HG02973 (cell line): ENCODE measurements around the gene AIP.
"Not testable (repeated sequence)": the region's sequence is repeated elsewhere in the genome, so short reads cannot be mapped to it uniquely, and the experiment has no call there.

Experiments used
- ATAC-seq: cut with Tn5 transposase; IDR thresholded peaks from one replicate; pipeline ENCODE4 v1.9.1; 2021; ENCODE audit warnings: moderate library complexity; ENCODE audit not compliant: unreplicated experiment

The AIP gene

DNA sequence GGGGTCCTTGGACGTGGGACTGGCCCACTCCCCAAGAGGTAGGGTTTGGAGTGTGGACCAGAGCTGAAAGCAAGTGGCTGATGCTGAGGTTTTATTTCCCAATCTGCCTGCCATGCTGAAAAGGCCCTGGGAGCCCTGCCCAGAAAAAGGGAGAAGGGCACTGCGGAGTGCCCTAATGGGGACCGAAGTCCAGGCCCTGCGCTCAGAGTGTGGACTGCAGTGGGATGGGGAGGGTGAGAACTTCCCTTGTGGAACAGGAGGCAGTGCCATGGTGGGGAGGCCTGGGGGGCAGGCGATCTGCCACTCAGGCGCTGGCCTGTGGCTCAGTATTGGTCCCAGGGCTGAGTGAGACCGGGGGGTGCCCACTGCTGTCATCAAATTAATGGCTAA is 34.6 kb upstream of the AIP start:
- ATAC-seq, result no peak

DNA sequence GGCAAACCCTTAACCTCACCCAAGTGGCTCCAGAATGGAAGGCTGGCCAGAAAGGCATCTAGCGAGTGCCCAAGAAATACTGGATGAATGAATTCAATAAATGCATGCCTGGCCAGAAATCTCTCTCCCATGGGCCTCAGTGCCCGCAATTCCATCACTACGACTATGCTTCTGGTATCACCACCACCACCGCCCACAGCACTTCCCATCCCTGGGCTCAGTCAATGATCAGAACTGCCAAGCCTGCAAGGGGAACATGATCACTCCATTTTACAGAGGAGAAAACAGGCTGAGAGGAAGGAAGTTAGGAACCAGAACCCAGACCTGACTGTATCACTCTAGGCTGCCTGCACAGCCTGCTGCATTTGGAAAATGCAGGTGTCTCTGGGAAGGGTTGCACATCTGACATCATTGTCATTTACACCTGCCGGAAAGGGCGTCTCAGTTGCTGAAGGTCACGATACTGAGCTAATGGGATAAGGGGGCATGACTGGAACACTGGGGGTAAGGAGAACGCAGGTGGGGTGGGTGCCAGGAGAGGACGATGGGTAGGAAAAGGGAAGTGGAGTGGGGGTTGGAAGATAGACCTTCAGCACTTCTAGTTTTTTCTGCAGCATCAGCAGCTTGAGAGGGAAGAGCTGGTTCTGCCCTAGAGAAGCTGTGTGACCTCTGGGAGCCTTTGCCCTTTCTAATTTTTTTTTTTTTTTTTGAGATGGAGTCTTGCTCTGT is 33.5 kb upstream of the AIP start:
- ATAC-seq, result no peak

DNA sequence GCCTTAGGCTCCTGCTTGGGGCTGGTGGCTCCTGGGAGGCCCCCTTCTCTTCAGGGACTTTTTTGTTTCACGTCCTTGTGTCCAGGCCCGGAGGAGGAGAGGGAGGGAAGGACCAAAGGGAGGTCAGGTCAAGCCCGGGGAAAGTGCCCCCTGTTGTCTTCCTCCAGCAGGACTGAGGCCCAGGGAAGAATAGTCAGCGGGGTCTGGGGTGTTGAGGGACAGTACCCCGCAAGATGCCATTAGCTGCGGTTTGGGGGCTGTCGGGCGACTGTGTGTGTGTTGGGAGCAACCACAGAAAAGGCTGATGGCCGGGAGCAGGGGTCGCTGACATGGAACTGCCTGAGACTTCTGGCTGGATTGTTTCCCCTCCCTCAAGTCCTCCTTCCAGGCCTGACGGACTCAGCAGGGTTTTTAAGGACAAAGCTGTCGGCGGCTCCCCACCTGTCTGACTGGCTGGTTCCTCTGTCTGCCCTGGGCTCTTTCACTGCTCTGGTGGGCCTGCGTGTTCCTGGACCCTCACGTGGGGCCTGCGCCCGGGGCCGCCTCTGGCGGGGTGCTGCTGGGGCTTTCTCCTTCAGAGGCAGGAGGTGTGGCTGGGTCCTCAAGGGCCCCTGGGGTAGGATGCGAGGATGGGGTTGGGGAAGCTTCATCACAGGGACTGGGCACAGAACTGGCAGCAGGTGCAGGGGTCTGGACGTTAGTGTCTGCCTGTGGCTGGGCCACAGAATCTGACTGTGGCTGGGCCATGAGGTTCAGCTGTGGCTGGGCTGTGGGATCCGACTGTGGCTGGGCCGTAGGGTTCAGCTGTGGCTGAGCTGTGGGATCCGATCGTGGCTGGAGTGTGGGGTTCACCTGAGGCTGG is 31.8 kb upstream of the AIP start:
- ATAC-seq, result no peak

DNA sequence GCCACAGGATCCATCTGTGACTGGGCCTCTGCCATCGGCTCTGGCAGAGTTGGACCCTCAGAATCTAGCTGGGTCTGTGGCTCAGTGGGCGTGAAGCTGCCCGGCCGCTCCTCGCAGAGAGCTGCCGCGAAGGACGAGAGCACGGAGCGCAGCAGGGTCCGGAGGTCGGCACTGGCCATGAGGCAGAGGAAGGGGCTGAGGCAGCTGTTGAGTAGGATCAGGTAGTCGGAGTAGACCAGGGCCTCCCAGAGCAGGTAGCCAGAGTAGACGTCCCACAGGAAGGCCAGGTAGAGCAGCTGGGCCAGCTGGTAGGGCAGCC is 31.2 kb upstream of the AIP start:
- ATAC-seq, result no peak

DNA sequence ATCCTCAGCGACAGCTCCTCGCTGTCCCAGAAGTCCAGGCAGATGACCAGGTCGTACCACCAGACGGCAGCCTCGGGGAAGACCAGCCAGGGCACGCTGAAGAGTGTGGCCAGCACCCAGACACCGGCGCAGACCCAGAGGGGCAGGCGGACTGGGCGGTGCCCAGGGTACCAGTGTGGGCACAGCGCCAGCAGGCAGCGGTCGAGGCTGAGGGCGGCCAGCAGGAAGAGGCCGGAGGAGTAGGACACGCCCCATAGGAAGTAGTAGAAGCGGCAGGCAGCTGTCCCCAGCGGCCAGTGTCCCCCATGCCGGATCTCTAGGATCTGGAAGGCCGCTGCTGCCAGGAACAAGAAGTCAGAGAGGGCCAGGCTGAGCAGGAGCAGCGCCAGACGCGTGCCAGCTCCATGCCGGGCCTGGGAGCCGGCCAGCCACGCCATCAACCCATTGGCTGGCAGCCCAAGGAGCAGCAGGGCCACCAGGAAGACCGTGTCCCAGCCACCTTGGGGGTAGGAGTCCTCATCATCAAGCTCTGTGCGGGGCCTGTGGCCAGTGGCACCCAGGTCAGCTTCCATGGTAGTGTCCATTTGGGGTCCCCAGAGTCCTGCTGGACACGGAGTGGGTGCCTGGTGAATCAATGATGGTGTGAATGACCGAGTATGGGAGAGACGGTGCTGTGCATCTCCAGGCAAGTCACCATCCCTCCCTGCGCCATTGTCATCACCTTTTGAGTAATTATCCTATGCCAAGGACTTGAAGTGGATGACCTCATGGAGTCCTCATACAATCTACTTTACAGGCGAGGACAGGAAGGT is 30.5 kb upstream of the AIP start, which contains the start of gene GPR152:
GPR152 (minus strand) TSS at position 589 of the 812 bp plus-strand sequence; CDS start at position 584, 5 bp downstream.
- no peak for ATAC-seq

DNA sequence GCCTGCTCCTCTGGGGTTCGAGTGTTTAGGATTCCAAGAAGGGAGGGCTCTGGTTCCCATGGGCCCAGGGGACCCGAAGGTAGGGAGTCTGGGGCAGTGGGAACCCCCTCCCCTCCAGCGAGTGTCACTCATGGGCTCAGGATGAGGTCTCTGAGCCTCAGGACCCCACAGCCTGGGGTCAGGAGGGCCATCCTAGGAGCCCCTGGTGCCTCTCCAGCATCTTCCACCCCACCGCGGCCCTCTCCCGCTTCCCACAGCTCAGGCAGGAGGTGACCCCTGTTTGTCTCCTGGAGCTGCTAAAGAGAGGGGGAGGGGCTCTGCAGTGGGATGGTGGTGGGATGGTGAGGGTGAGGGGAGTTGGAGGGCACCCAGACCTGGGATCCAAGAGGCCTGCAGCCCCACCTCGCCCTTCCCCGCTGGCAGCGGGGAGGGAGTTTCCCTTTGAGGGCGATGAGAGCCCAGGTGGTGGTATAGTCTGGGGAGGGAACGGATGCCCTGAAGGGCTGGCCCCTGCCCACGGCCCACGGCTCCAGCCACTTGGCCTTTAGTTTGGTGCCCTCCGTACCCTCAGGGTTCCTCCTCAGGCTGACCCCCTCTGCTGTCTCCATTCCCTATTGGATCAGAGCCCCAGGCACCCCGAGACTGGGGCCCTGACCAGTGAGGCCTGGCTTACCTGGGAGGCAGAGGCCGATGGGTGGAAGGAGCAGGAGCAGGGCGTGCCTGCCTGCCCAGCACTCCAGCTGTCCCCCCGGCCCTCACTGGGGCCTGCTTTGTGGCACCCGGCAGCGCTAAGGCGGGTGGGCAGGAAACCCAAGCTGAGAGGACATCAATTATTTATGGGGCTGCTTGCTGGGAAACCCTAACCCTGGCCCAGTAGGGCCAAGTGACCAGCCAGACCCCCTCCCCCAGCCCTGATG is 28.8 kb upstream of the AIP start:
- no peak for ATAC-seq

DNA sequence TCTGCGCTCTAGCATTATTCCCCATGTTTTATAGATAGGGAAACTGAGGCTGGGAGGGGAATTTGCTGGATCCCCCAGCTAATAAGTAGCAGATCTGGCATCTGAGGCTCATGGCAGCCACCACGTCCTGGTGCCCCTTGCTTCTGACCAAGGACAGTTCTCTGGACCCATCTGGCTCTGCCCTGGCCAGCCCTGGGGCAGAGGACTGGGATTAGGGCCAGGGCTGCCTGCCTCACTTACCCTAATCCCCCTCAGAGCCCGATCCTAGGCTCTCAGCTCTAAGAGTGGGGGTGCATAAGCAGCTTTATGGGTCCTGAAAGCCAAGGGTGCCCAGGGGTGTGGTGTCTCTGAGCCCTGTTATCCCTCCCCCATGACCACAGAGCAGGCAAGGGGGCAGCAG is 27.8 kb upstream of the AIP start, which contains the start of gene CABP4:
CABP4 (plus strand) TSS at position 301 of the 400 bp plus-strand sequence; CDS start at position 371, 70 bp downstream.
- no peak for ATAC-seq

DNA sequence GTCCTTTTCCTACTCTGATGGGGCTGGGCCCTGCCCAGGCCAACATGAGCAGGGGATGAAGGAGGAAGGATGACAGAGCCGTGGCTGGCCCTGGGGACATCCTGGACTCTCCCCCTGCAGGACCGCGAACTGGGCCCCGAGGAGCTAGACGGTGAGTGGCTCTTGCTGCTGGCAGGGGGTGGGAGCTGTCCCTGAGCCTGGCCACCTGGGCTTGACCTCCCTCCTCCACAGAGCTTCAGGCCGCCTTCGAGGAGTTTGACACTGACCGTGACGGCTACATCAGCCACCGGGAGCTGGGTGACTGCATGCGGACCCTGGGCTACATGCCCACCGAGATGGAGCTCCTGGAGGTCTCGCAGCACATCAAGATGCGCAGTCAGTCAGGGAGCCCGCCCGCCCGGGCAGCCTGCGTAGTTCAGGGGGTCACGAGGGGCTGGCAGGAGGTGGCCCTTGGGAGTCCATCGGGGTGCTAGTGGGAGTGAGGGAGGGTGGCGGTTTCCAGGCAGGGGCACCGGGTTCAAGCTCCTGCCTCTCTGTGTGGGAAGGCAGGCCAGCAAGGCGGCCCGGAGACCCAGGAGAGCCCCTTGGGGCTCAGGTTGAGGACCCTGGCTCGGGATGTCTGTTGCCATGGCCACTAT is 26.6 kb upstream of the AIP start:
- no peak for ATAC-seq

DNA sequence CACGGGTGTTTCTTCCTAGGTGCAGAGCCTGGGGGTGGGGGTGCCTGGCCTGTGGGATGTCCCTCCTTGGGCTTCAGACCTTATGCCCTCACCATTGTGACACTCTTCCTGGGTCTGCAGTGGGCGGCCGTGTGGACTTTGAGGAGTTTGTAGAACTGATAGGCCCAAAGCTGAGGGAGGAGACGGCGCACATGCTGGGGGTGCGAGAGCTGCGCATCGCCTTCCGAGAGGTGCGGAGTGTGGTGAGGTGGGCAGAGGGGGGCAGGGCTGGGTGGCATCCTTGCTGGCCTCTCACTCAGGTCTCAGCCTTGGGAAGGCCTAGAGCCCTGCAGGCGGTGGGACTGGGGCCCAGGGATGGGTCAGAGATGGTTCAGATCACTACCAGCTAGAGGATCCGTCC is 25.4 kb upstream of the AIP start:
- no peak for ATAC-seq

DNA sequence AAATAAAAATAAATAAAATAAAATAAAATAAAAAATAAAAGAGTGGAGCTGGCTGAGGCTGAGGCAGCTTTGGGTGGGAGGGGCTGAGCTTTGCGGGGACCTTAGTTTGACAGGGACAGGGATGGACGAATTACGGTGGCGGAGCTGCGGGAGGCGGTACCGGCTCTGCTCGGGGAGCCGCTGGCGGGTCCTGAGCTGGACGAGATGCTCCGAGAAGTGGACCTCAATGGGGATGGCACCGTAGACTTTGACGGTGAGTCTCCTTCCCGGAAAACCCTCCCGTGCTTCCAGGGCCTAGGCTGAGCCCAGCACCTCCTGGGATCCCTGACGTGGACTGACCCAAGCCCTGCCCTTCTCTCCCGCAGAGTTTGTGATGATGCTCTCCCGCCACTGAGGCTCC is 24.6 kb upstream of the AIP start:
- no peak for ATAC-seq

DNA sequence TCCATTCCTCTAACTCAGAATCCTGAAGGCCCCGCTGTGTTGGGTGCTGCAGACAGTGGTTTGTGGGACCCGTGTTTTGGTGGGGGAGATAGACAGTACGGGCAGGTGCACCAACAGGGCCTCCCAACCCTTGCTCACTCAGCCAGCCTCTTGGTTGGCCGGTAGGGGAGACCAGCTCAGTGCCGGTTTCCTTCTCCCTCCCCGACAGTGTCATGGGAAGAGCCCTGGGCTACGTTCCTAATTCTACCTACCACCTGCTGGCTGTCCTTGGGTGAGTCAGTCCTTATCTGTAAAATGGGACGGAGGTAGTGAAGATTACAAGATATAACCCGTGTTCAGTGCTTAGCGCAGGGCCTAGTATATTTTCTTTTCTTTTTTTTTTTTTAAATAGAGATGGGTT is 19.6 kb upstream of the AIP start:
- no peak for ATAC-seq

DNA sequence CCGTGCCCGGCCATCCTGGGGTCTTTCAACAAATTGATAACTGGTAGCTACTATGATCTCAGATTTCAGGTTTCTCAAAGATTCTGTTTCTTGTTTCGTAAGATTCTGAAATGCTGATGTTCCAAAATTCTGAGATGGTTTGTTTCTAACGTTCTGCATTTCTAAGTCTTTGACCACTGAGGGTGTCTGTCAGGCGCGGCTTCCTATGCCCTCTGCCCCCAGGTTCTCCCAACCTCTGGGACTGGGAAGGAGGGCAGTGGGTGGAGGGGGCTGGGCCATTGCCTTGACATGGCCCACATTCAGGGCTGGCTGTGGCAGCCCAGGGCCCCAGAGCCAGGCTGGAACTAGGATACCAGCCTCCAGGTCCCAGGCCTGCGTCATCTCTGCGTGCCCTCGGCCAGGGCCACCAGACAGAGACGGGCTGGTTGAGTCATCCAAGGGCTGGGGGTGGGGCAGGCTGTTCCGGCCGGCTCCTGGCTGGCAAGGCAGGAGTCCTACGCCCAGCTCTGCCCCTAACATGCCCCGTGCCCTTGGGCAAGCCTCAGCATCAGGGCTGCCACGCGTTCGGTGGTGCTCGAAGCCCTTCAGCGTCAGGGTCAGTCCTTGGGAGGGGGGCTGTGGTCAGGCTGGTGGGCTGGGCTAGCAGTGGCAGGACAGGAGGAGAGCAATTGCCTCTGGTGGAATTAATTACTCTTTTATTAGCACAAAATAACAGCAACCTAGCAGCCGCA is 19.0 kb upstream of the AIP start:
- ATAC-seq, result no peak

DNA sequence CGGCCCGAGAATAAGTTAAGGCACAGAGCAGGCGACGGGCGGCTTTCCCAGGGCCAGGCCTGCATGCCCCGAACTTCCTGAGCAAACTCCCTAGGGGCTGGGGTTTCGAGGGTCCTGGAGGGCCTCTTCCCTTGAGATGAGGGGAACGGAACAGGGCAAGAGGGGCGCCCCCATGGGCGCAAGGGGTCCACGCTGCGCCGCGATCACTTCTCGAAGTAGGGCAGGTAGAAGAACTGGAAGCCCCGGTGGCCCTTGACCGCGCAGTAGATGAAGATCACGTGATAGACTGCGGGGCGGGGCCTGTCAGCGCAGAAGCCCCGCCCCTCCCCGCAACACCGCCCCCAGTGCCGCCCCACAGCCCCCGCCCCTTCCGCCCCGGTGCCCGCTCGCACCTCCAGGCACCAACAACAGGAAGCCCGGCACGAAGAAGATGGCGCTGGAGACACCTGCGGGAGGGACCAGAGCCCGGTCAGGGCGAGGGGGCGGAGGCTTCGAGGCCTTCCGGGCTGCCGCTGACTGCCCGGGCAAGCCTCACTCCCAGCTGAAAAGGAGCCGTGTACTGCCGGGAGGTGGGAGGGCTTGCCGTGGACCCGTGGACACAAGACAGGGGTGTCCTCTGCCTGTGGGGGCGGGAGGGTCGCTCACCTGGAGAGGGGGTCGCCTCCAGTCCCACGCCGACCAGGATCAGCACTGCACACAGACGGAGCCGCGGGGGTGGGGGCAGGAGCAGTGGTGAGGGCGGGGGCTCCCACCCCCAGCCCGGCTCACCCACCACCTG is 18.2 kb upstream of the AIP start:
- peak; percentile 40 for ATAC-seq

DNA sequence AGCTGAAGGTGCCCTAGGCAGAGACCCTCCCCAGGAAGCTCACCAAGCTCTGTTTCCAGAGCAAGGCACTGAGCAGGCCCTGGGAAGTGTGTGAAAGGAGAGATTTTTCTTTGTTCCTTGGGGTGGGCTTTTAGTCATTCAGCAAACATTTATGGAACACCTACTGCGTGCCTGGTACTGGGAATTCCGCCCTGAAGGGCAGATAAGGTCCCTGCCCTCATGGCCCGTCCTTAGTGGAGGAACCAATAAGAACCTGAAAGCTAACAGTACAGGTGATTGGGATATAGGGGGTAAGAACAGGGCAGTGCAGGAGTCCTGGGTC is 17.7 kb upstream of the AIP start:
- ATAC-seq, result no peak

DNA sequence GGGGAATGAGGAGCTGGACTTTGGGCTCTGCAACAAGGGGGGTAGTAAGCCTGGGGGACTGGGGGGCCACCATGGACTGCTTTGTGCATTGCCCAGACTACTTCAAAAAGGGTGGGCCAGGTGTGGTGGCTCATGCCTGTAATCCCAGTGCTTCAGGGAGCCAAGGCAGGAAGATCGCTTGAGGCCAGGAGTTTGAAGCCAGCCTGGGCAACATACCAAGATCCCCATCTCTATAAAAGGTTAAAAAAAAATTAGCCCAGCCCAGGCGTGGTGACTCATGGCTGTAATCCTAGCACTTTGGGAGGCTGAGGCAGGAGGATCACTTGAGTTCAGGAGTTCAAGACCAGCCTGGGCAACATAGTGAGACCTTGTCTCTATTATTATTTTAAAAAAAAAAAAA is 17.3 kb upstream of the AIP start:
- not testable (repeated sequence) for ATAC-seq

DNA sequence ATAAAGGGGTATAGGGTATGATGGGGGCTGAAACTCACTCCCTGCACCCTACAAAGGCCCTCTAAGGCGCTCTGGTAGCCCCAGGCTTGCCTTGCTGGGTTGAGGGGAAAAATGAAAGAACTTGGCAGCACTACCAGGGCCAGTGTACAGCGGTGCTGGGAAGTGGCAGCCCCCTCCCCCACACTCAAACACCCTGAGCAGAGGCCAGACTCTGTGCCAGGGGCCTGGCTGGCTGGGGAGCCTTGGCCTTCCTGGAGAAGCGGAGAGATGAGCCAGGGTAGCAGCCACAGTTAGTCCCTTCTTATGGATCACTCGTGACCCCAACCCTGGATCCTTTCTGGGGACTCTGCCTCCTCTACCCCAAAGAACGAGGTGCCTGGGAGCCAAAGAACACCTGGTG is 16.5 kb upstream of the AIP start:
- ATAC-seq, result no peak

DNA sequence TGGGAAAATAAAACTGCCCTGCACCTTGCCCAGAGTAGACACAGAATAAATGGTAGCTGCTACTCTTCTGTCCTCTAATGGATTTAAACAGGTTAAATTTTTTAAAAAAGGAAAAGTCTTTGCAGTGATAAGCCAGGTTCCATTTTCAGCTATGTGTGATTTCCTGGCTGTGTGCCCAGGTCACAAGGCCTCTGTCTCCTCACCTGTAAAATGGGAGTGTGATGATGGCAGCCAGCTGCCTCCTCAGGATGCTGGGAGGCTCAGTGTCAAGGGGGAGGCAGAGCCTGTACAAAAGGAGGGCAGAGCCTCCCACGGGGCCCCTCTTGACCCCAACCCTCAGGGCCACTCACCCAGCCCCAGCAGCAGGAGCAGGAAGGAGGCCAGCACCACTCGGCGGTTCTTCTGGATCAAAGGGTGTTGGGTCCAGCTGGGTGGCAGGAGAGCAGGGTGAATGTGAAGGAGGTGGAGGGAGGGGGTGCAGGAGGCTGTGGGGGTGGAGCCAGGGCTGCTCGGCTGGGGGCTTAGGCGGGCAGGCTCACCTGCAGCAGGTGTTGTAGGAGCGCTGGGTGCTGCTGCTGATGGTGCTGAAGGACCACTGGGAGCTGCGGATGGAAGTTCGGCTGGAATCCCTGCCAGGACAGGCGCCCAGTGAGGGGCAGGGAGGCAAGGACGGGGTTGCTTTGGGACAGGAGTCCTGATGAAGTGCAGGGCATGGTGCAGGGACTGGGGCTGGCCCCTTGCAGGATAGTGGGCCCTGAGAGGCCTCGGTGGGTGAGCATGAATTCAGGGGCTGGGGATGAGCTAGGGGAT is 15.7 kb upstream of the AIP start:
- ATAC-seq, result no peak

DNA sequence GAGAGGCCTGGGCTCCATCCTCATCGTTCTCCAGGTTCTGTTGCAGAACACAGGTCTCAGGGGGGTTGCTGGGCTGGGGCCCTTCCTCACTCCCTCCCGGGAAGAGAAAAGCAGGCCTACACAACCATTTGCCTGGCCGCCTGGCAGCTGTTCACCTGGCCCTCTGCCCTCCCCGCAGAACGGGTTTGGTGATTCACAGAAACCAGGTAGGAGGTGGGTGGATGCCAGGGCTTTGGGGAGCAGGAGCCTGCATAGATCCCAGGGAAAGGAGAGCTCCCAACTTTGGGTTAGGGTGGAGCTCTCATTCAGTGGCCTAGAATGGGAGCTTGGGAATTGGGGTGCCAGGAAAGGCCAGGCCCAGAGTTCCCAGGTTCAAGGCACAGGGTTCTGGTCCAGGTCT is 14.8 kb upstream of the AIP start:
- no peak for ATAC-seq
